ENCODE data around the gene DUSP3.

DUSP3 gene

DNA sequence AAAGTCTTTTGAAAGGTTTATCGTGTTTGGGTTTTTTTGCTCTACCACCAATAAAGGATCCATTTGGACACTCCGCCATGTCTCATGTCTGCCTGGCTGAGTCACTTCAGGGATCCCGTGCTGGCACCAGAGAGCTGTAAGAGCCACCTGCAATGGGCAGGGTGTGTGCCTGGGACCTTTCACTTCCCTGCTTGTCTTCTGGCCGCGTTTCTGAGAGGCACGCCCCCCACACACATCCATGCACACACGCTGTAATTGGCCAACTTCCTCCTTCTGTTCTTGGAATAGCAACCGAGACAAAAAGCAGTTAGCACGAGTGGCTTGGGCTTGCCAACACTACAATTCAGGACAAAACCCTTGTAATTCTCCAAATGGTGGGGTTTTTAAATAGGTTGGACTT is 10.4 kb downstream of the DUSP3 start:
- DNase-seq (ENCODE audit: low read depth) = no peak

GRCh38 chr17:43767713-43768059 is 11.1 kb downstream of the DUSP3 start:
- DNase-seq (ENCODE audit: low read depth) = no peak

GRCh38 chr17:43767053-43767712 is 11.6 kb downstream of the DUSP3 start:
- DNase-seq (ENCODE audit: low read depth) = no peak

GRCh38 chr17:43766413-43767052 is 12.2 kb downstream of the DUSP3 start:
- no peak for DNase-seq (ENCODE audit: low read depth)

GRCh38 chr17:43760254-43760852 is 18.4 kb downstream of the DUSP3 start:
- DNase-seq (ENCODE audit: low read depth) = peak; percentile 85

GRCh38 chr17:43759836-43760235 is 18.9 kb downstream of the DUSP3 start:
- DNase-seq (ENCODE audit: low read depth) = no peak

GRCh38 chr17:43758497-43759174 is 20.1 kb downstream of the DUSP3 start, which contains the start of gene SOST:
SOST (minus strand) TSS chr17:43758791; CDS start chr17:43758741, 50 bp downstream.
- DNase-seq (ENCODE audit: low read depth) = no peak

DNA sequence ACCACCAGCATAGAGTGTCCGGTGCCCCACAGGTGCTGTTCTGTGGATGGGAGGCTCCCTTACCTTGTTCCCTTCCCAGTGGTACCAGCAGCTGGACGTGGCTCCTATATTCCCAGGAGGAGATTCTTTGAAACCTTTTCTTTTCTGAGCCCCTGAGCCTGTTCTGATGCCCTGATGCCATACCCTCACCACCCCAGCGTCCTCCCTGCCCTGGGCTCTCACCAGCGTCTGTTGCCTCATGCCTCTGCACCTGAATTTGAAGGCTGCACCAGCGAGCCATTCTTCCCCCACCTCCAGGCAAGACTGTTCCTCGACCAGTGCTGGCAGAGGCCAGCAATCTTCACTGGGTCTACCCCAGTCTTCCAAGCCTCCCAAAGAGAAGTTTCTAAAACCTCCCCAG is 20.7 kb downstream of the DUSP3 start:
- DNase-seq (ENCODE audit: low read depth) = no peak

DNA sequence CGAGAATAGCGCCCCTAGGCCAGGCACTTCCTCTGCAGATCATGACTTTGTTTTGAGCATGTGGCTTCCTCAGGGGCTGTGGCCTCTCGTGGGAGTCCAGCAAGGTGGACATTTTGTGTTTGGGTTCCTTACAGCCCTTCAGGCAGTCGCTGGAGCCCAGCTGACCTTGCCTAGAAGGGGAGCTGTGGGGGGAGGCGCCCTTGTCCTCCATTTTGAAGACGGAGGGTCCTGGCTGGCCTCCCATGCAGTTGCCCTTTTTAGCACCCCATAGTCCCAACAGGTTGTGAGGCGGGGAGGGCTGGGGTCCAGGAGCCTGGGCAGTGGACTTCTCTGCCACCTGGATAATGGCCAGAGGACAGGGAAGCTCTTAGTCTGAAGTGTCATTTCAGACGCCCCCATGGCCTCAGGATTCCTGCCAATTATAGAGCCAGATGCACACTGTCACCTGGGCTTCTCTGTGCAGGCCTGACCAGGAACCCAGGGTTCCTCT is 21.6 kb downstream of the DUSP3 start:
- no peak for DNase-seq (ENCODE audit: low read depth)

GRCh38 chr17:43756201-43756600 is 22.6 kb downstream of the DUSP3 start:
- DNase-seq (ENCODE audit: low read depth) = no peak

GRCh38 chr17:43755389-43755875 is 23.3 kb downstream of the DUSP3 start:
- peak; percentile 33 for DNase-seq (ENCODE audit: low read depth)

- DNase-seq (ENCODE audit: low read depth) = no peak
Observed at GRCh38 chr17:43754947-43755346, 23.8 kb downstream of the DUSP3 start.

GRCh38 chr17:43753493-43754129 is 25.2 kb downstream of the DUSP3 start:
- no peak for DNase-seq (ENCODE audit: low read depth)

DNA sequence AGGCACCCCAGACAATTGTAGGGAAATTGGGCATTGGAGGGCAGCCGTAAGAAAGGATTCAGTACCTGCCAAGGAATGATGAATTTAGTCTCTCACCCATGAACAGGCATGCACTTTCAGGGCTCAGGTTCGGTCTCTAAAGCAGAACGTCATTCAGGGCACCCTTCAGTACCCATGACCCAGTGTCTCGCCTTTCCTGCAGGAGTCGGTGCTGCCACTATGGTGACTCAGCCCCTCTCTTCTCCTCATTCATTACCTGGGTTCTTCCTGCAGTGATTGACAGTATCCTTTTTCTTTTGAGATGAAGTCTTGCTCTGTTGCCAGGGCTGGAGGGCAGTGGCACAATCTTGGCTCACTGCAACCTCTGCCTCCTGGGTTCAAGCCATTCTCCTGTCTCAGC is 28.6 kb downstream of the DUSP3 start:
- DNase-seq (ENCODE audit: low read depth) = no peak

- DNase-seq (ENCODE audit: low read depth) = no peak
Observed at GRCh38 chr17:43745541-43745940, 33.2 kb downstream of the DUSP3 start.

DNA sequence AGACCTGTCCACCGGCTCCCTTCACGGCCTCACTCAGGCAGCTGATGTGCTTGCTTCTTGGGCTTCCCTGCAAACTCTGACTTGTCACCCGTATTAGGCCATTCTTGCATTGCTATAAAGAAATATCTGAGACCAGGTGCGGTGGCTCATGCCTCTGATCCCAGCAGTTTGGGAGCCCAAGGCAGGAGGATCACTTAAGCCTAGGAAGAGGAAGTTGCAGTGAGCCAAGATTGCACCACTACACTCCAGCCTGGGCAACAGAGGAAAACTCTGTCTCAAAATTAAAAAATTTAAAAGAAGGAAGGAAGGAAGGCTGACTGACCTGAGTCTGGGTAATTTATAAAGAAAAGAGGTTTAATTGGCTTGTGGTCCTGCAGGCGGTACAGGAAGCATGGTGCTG is 37.1 kb downstream of the DUSP3 start:
- no peak for DNase-seq (ENCODE audit: low read depth)

GRCh38 chr17:43740541-43740940 is 38.2 kb downstream of the DUSP3 start:
- no peak for DNase-seq (ENCODE audit: low read depth)

GRCh38 chr17:43737722-43738121 is 41.1 kb downstream of the DUSP3 start:
- DNase-seq (ENCODE audit: low read depth) = no peak

GRCh38 chr17:43736389-43736788 is 42.4 kb downstream of the DUSP3 start:
- no peak for DNase-seq (ENCODE audit: low read depth)

- no peak for DNase-seq (ENCODE audit: low read depth)
Observed at GRCh38 chr17:43734376-43734775, 44.4 kb downstream of the DUSP3 start.

DNA sequence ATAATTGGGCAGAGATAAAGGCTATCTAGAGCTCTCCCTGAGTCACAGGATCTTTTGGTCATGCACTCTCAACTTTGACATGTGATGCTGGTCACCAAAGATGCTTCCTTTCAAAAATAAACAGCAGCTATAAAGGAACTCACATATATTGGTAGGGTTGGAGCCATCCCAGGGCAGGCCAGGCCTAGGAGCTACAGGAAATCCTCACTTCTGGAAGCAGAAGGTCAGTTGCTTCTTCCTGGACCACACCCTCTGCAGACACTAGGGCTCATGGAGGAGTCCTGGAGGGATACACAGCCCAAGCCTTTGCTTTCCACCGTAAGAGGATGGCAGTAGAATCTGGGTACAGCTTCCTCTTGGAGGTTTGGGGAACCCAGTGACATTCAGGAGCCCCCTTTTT is 44.8 kb downstream of the DUSP3 start:
- DNase-seq (ENCODE audit: low read depth) = no peak

DNA sequence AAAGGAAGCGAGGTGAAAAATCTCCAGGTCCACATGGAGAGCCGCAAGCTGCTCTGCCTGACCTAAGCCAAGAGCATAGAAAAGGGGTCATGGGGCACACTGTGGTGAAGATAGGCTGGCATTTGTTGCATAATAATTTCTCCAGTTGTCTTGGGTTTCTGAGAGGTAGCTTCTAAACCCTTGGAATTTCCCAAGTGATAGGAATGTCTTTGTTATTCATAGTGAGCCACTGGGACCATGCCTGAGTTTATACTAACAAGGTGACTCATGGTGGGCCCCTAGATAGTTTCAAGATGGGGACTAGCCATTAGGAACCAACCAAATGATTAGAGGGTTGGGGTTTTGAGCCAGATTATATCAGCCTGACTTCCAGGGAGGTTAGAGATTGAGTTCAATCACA is 45.8 kb downstream of the DUSP3 start:
- no peak for DNase-seq (ENCODE audit: low read depth)

Measured in activated T-cell treated with anti-CD3 and anti-CD28 coated beads for 48 hours (primary cell).